ENCODE data around the gene NOD2.

Gene NOD2

DNA sequence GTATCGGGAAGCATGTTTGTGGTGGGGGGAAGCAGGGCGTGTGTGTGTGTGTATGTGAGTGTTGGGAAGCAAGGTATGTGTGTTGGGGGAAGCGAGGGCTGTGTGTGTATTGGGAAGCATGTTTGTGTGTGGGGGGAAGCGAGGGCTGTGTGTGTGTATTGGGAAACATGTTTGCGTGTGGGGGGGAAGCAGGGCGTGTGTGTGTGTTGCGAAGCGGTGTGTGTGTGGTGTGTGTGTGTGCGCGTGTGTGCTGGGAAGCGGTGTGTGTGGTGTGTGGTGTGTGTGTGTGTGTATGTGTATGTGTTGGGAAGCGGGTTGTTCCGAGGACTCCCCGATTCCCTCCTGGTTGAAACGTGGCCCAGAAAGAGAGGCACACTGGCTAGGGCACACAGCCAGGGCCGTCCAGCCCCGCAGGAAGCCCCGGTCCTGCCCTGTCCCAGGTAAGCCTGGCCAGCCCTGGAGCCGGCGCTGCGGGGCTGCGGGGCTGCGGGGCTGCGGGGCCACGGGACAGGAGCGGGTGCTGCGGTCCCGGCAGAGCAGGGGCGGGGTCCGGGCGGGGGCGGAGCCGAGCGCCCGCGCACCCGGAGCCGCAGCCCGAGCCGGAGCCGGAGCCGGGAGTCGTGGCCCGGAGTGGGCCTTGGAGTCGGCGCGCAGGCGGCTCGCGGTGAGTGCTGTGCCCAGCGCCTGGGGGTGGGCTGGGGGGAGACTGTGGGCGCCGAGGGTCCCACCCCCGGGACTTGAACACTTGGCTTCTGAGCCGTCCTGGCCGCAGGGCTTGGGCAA lies at the start of gene NOD2:
Gene NOD2, plus strand, starts transcription at position 608 of the 783 bp plus-strand sequence. CDS start 5,890 bp downstream, outside the sequence.
- no peak within 1 kb of the TSS for H3K4me3 ChIP-seq (ENCODE audit: low read length)
- no peak for DNase-seq (ENCODE audit: low read depth)

DNA sequence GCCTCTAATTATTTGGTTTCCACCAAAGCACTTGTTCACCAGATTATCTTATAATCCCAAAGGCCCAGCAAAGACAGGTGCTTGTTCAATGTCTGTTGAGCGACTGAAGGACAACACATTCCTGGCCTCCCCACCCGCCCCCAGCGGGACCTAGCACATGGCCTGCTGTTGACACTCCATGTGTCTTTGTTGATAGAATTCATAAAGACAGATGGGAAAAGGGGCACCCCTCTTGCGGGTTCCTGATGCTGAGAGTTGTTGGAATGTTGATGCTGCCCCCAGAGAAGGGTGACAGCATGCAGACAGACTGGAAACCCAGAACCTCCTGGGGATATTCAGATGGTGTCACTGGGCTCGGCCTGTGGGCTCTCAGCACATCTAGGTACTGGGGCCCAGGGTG lies 49.2 kb upstream of the NOD2 start:
- TF ChIP-seq, protein P1, sequence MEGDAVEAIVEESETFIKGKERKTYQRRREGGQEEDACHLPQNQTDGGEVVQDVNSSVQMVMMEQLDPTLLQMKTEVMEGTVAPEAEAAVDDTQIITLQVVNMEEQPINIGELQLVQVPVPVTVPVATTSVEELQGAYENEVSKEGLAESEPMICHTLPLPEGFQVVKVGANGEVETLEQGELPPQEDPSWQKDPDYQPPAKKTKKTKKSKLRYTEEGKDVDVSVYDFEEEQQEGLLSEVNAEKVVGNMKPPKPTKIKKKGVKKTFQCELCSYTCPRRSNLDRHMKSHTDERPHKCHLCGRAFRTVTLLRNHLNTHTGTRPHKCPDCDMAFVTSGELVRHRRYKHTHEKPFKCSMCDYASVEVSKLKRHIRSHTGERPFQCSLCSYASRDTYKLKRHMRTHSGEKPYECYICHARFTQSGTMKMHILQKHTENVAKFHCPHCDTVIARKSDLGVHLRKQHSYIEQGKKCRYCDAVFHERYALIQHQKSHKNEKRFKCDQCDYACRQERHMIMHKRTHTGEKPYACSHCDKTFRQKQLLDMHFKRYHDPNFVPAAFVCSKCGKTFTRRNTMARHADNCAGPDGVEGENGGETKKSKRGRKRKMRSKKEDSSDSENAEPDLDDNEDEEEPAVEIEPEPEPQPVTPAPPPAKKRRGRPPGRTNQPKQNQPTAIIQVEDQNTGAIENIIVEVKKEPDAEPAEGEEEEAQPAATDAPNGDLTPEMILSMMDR (conservative IDR thresholded peaks at IDR 0.05; ENCODE audit: low read depth, low read length): no peak
- no peak overlapping the region for H3K4me3 ChIP-seq (ENCODE audit: low read length)
- DNase-seq (ENCODE audit: low read depth): no peak

More for the DNA sequence above, at the start of gene NOD2:
- TF ChIP-seq, protein P1 (conservative IDR thresholded peaks at IDR 0.05; ENCODE audit: low read depth, low read length): no peak

DNA sequence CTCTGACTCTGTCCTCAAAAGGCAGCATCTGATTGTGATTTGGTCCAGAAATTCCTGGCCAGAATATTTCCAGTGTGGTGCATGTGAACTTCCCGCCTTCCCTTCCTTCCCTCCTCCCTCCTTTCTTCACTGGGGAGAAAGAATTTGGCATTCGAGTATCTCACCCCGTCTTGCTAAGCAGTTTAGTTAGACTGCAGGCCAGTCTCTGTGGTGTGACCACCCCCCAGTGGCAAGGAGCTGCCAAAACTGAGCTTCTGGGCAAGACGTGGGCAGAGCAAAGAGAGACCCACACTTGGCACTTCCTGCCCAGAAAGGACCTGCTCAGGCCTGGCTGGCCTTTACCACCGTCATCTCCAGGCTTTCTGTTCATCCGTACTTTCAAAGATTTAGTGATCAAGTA lies 48.7 kb upstream of the NOD2 start:
- TF ChIP-seq, protein P1 (conservative IDR thresholded peaks at IDR 0.05; ENCODE audit: low read depth, low read length): peak; percentile 30
- no peak overlapping the region for H3K4me3 ChIP-seq (ENCODE audit: low read length)
- DNase-seq (ENCODE audit: low read depth): no peak

DNA sequence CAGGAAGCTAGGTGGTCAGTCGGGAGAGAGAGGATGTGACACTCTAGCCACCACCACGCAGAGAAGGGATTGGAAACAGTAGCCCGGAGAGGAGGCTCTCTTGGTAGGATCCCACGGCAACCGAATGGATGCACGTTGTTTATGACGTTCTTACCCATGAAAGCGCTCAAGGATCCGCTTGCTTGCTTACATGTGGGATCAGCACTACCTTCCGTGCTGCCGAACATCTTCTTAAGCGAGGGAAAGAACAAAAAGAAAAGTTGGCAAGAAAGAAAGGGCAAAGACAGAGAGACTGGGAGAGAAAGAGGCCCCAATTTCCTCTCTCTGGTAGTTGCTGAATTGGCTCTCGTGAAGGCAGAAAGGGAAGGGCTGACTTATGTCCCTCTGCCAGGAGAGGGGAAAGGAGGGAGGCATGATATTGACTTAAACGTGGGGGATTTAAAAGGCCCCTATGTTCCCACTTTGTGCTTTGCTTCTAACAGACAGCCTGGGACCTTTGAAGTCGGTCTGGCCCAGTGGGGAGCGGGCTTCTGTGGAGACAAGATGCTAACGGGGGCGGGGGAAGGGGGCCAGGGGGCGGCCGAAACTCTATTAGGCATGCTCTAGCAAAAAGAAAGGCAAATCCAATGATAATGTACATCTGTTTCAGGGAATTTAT lies 47.7 kb upstream of the NOD2 start:
- no peak for DNase-seq (ENCODE audit: low read depth)
- TF ChIP-seq, protein P1 (conservative IDR thresholded peaks at IDR 0.05; ENCODE audit: low read depth, low read length): no peak
- no peak overlapping the region for H3K4me3 ChIP-seq (ENCODE audit: low read length)

DNA sequence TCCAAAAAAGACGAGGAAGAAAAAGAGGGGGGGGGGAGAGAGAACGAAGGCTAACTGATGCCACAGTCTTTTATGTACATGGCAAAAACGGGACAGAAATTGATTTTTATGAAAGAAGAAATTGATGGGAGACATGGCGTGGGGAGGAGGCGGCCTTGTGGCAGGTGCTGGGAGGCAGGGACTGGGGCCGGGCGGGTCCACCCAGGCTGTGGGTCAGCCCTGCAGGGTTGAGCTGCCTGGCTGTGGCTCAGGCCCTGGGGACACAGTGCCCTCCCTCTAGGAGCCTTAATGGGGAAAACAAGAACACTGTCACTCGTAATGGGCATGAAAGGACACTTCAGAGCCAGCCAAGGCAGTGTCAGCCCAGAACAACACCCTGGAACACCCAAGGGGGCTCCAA lies 47.1 kb upstream of the NOD2 start:
- TF ChIP-seq, protein P1 (conservative IDR thresholded peaks at IDR 0.05; ENCODE audit: low read depth, low read length): no peak
- DNase-seq (ENCODE audit: low read depth): no peak
- no peak overlapping the region for H3K4me3 ChIP-seq (ENCODE audit: low read length)

DNA sequence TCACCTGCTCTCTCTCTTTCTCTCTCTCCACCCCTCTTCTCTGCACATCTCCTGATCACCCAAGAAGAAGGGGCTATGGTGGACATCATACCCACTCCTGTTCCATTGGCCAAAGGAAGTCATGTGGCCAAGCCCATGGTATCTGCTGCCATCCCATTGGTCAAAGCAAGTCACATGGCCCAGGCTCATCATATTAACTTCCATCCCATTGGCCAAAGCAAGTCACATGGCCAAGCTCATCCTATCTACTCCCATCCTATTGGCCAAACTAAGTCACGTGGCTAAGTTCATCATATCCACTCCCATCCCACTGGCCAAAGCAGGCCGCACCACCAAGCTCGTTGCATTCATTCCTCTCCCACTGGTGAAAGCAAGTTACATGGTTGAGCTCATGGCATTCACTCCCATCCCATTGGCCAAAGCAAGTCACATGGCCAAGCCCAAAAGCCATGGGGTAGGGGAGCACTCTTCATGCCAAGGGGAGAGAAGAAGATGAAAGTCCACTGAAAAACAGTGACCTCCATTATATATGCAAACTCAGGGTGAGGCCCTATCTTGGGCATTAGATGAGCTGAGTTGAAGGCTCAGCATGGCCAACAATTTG lies 41.5 kb upstream of the NOD2 start:
- DNase-seq (ENCODE audit: low read depth): no peak
- H3K4me3 ChIP-seq (ENCODE audit: low read length): no peak overlapping the region
- TF ChIP-seq, protein P1 (conservative IDR thresholded peaks at IDR 0.05; ENCODE audit: low read depth, low read length): no peak
